ENCODE results near the gene TTC28. TPM values are rescaled to one million over a fixed set of nuclear protein-coding genes. Genes with fewer than 3 reads are reported as not detected.

The TTC28 gene
- total RNA-seq, 4 donors from 2014 or later: 35.1 to 138 (median 50.8) TPM

GRCh38 chr22:28299753-28300152 lies 379.9 kb downstream of the TTC28 start:
- H3K27ac ChIP-seq: peak overlapping the region in 1 of 4 donors; percentile 20

GRCh38 chr22:28299309-28299708 lies 380.3 kb downstream of the TTC28 start:
- ATAC-seq: no peak
- no peaks in the 10 kb centered on the region for H3K9me3 ChIP-seq
- WGBS, 2 donors (ENCODE audit: low coverage in 1 of 2): 51% methylated on average over 3 of the region's 3 CpGs; no CpG with 5 or more reads in 1 of the 2 donors
- H3K4me3 ChIP-seq: no peak overlapping the region
- no peak overlapping the region for H3K27ac ChIP-seq
- TF ChIP-seq, protein P1, sequence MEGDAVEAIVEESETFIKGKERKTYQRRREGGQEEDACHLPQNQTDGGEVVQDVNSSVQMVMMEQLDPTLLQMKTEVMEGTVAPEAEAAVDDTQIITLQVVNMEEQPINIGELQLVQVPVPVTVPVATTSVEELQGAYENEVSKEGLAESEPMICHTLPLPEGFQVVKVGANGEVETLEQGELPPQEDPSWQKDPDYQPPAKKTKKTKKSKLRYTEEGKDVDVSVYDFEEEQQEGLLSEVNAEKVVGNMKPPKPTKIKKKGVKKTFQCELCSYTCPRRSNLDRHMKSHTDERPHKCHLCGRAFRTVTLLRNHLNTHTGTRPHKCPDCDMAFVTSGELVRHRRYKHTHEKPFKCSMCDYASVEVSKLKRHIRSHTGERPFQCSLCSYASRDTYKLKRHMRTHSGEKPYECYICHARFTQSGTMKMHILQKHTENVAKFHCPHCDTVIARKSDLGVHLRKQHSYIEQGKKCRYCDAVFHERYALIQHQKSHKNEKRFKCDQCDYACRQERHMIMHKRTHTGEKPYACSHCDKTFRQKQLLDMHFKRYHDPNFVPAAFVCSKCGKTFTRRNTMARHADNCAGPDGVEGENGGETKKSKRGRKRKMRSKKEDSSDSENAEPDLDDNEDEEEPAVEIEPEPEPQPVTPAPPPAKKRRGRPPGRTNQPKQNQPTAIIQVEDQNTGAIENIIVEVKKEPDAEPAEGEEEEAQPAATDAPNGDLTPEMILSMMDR (IDR thresholded peaks at IDR 0.05): no peak
- TF ChIP-seq POLR2AphosphoS5 (IDR thresholded peaks at IDR 0.05): no peak
- no peak for TF ChIP-seq POLR2A (IDR thresholded peaks at IDR 0.05)
- peaks cover 0 to 7% (median 0%) of the 10 kb centered on the region in 3 donors for H3K4me1 ChIP-seq
- no peaks in the 10 kb centered on the region for H3K27me3 ChIP-seq
- H3K36me3 ChIP-seq: peaks cover 0 to 4% of the 10 kb centered on the region in 2 donors

More at GRCh38 chr22:28299753-28300152, 379.9 kb downstream of the TTC28 start:
- Histone ChIP-seq H3K4me3 (no peak overlapping the region), H3K9me3 (no peaks in the 10 kb centered on the region), H3K4me1 (peaks cover 0 to 7% (median 0%) of the 10 kb centered on the region in 3 donors), H3K27me3 (no peaks in the 10 kb centered on the region), H3K36me3 (peaks cover 0 to 4% of the 10 kb centered on the region in 2 donors)
- TF ChIP-seq, protein P1 (IDR thresholded peaks at IDR 0.05): no peak
- WGBS, 2 donors (ENCODE audit: low coverage in 1 of 2): 43 to 71% methylated on average over 2 of the region's 2 CpGs
- ATAC-seq: peak; percentile 71

DNA sequence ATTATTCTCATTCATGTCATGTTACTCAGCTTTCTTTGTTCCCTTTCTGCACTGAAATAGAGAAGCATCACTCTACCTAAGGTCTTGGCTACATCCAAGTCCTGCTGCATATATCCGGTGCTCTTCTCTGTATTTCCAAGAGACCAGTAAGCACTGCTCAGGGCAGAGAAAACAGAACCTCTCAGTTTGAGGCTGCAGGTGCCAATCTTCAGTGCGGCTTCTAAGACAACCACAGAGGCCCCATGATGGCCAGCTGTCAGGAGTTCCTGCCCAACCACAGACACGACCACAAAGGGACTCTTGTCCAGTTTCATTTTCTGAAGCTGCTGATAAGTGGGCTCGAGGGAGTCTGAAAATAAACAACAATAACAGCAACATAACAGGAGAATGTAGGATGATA lies 382.1 kb downstream of the TTC28 start:
- 64 to 80% methylated on average over 2 to 4 of the region's 4 CpGs for WGBS, 2 donors (ENCODE audit: low coverage in 1 of 2)
- TF ChIP-seq EP300 (IDR thresholded peaks at IDR 0.05): no peak
- no peak for TF ChIP-seq POLR2A (IDR thresholded peaks at IDR 0.05)
- TF ChIP-seq, protein P1 (IDR thresholded peaks at IDR 0.05): no peak
- no peak for TF ChIP-seq POLR2AphosphoS5 (IDR thresholded peaks at IDR 0.05)
- ATAC-seq: no peak
- Histone ChIP-seq H3K36me3 (peaks cover 0 to 4% of the 10 kb centered on the region in 2 donors), H3K9me3 (no peaks in the 10 kb centered on the region), H3K27me3 (no peaks in the 10 kb centered on the region), H3K4me1 (peaks cover 0 to 7% (median 0%) of the 10 kb centered on the region in 3 donors), H3K27ac (no peak overlapping the region), H3K4me3 (no peak overlapping the region)

DNA sequence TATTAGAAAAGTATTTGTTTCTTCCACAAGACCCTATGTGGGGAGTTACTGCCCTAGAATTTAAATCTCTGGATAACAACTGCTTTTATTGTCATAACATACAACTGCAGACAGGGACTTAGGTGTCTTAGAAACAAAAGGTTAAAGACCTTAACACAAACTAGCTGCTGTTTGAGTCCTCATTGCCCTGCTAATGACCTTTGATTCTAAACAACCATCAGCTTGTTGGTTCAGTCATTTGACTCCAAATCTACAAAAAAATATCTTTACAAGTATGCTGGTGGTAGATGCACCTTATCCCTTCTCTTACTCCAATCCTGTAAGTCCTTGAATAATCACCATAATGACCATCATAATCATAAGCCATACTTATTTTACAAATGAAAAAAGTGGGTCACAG lies 383.2 kb downstream of the TTC28 start:
- Histone ChIP-seq H3K4me3 (no peak overlapping the region), H3K9me3 (no peaks in the 10 kb centered on the region), H3K27ac (no peak overlapping the region), H3K36me3 (no peaks in the 10 kb centered on the region), H3K27me3 (no peaks in the 10 kb centered on the region), H3K4me1 (peaks cover 0 to 7% (median 0%) of the 10 kb centered on the region in 3 donors)
- ATAC-seq: no peak
- TF ChIP-seq POLR2AphosphoS5 (IDR thresholded peaks at IDR 0.05): no peak
- TF ChIP-seq, protein P1 (IDR thresholded peaks at IDR 0.05): no peak
- no peak for TF ChIP-seq POLR2A (IDR thresholded peaks at IDR 0.05)
- TF ChIP-seq EP300 (IDR thresholded peaks at IDR 0.05): no peak

DNA sequence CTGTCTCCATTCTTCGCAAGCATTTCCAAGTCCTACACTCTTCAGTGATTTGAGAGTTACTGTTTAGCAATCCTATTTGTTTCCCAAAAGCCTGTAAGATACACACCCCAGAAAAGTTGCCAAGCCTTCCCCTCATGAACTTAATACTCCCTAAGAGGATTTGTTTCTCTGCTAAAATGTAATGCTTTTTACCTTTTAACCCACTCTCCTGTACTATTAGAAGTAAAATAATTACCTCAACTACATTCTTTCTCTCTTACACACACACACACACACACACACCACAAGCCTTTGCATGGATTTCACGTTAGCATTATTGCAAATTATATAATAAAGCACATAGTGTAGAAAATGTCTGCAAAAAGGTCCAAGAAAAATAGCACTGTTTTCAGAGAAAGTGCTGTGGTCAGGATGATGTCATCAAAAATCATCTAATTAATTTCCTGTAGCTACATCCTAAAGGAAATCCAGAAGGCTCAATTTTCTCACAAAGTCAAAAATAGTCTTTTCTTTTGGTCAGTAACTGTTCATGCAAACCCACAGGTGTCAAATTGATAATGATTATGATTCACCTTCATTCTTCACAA lies 396.5 kb downstream of the TTC28 start:
- WGBS, 2 donors (ENCODE audit: low coverage in 1 of 2): 31 to 60% methylated on average over 2 of the region's 2 CpGs
- H3K27ac ChIP-seq: no peak overlapping the region
- H3K9me3 ChIP-seq: no peaks in the 10 kb centered on the region
- H3K4me3 ChIP-seq: no peak overlapping the region
- TF ChIP-seq EP300 (IDR thresholded peaks at IDR 0.05): no peak
- TF ChIP-seq POLR2AphosphoS5 (IDR thresholded peaks at IDR 0.05): no peak
- TF ChIP-seq, protein P1 (IDR thresholded peaks at IDR 0.05): no peak
- no peak for TF ChIP-seq POLR2A (IDR thresholded peaks at IDR 0.05)
- H3K4me1 ChIP-seq: no peaks in the 10 kb centered on the region
- peak; percentile 36 for ATAC-seq
- H3K36me3 ChIP-seq: no peaks in the 10 kb centered on the region
- no peaks in the 10 kb centered on the region for H3K27me3 ChIP-seq

Measured in gastroesophageal sphincter (tissue), 4 donors.